ENCODE measurements around the gene APOBEC4. TPM values are rescaled to one million over a fixed set of nuclear protein-coding genes. Genes with fewer than 3 reads are reported as not detected.

Gene APOBEC4
- total and polyA plus RNA-seq, 4 donors, result not detected

DNA sequence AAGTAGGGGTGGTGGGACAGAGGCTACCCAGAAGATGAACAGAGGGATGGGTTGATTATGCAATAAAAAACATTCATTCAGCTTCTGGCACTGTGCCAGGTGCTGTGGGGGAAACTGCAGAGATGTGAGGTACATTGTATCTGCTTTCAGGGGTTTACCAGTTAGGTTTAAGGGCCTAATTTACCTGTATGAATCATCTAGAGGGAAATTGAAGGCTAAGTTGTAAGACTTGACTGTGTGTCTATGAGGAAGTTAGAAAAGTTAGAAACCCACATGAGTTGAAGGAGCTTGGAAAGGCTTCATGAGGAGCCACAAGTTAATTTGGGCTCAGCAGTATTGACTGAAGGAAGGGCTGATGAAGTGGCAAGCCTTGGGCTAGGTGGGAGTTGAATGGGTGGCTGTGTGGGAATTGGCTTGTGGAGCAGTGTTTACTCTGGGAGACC, 36.7 kb upstream of the APOBEC4 start:
- no peak for DNase-seq (ENCODE audit: low spot score)
- no peak overlapping the region for H3K27ac ChIP-seq (ENCODE audit: low read depth in 1 of 2, low read length in 2 of 2)
- no peak overlapping the region for H3K9ac ChIP-seq (ENCODE audit: low read depth in 1 of 2, low read length in 2 of 2)
- H3K27me3 ChIP-seq (ENCODE audit: control insufficient read depth in 4 of 4, insufficient read depth in 4 of 4, low read length in 3 of 4), result no peaks in the 10 kb centered on the region
- no peaks in the 10 kb centered on the region for H3K36me3 ChIP-seq (ENCODE audit: control insufficient read depth in 4 of 4, insufficient read depth in 3 of 4, low read depth in 1 of 4, low read length in 3 of 4)
- no peak overlapping the region for H3K4me3 ChIP-seq (ENCODE audit: low read depth in 1 of 3, low read length in 3 of 3)
- no peaks in the 10 kb centered on the region for H3K4me1 ChIP-seq (ENCODE audit: control insufficient read depth in 4 of 4, insufficient read depth in 4 of 4, low read length in 3 of 4)
- no peaks in the 10 kb centered on the region for H3K9me3 ChIP-seq (ENCODE audit: control insufficient read depth in 4 of 4, low read length in 3 of 4)
- TF ChIP-seq REST (IDR thresholded peaks at IDR 0.05), result no peak

DNA sequence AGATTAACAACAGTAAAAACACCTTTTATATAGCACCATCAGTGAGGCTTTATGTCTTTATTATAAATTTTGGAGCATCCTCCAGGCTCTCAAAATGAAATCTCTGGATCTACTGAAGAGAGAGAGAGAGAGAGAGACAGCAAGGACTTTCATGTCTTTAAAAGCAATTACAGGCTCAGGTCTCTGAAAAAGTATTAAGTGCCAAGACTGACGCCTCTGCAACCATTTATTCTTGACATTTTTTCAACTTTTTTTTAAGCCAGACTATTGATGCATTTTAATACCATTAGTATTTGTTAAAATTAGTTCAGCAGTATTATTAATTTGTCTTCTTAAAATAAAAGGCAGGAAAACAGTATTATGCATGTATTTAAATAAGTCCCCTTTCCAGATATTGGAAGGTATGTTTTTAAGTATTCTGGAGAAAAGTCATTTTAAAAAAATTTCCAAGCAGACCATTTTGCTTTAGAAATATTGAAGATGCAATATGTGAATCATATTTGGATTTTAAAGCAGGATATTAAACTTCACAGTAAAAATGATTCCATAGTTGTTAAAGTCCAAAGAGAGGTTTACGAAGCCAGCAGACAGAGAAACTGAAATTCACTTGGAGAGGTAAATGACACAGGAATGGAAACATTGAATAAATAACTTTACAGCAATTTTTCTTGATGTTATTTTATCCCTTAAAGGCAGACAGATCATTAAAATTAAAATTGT, 35.4 kb upstream of the APOBEC4 start:
- no peaks in the 10 kb centered on the region for H3K27me3 ChIP-seq (ENCODE audit: control insufficient read depth in 4 of 4, insufficient read depth in 4 of 4, low read length in 3 of 4)
- H3K4me3 ChIP-seq (ENCODE audit: low read depth in 1 of 3, low read length in 3 of 3), result no peak overlapping the region
- no peak overlapping the region for H3K9ac ChIP-seq (ENCODE audit: low read depth in 1 of 2, low read length in 2 of 2)
- no peak overlapping the region for H3K27ac ChIP-seq (ENCODE audit: low read depth in 1 of 2, low read length in 2 of 2)
- TF ChIP-seq, protein P1, sequence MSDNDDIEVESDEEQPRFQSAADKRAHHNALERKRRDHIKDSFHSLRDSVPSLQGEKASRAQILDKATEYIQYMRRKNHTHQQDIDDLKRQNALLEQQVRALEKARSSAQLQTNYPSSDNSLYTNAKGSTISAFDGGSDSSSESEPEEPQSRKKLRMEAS (IDR thresholded peaks at IDR 0.05), result no peak
- TF ChIP-seq GABPA (IDR thresholded peaks at IDR 0.05 in 1 of 2, conservative IDR thresholded peaks at IDR 0.05 in 1 of 2), result no peak
- TF ChIP-seq EGR1 (IDR thresholded peaks at IDR 0.05; ENCODE audit: low read depth in 2 of 2), result no peak
- TF ChIP-seq RXRA (IDR thresholded peaks at IDR 0.05), result no peak
- no peak for TF ChIP-seq SP1 (IDR thresholded peaks at IDR 0.05)
- no peak for TF ChIP-seq HNF4A (conservative IDR thresholded peaks at IDR 0.05)
- TF ChIP-seq NR2F2 (IDR thresholded peaks at IDR 0.05), result no peak
- no peak for TF ChIP-seq TAF1 (conservative IDR thresholded peaks at IDR 0.05)
- TF ChIP-seq YY1 (IDR thresholded peaks at IDR 0.05), result no peak
- TF ChIP-seq, protein P2, sequence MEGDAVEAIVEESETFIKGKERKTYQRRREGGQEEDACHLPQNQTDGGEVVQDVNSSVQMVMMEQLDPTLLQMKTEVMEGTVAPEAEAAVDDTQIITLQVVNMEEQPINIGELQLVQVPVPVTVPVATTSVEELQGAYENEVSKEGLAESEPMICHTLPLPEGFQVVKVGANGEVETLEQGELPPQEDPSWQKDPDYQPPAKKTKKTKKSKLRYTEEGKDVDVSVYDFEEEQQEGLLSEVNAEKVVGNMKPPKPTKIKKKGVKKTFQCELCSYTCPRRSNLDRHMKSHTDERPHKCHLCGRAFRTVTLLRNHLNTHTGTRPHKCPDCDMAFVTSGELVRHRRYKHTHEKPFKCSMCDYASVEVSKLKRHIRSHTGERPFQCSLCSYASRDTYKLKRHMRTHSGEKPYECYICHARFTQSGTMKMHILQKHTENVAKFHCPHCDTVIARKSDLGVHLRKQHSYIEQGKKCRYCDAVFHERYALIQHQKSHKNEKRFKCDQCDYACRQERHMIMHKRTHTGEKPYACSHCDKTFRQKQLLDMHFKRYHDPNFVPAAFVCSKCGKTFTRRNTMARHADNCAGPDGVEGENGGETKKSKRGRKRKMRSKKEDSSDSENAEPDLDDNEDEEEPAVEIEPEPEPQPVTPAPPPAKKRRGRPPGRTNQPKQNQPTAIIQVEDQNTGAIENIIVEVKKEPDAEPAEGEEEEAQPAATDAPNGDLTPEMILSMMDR (IDR thresholded peaks at IDR 0.05; ENCODE audit: low read depth, low read length, missing input control), result no peak
- TF ChIP-seq JUND (IDR thresholded peaks at IDR 0.05), result no peak
- TF ChIP-seq, protein P3, sequence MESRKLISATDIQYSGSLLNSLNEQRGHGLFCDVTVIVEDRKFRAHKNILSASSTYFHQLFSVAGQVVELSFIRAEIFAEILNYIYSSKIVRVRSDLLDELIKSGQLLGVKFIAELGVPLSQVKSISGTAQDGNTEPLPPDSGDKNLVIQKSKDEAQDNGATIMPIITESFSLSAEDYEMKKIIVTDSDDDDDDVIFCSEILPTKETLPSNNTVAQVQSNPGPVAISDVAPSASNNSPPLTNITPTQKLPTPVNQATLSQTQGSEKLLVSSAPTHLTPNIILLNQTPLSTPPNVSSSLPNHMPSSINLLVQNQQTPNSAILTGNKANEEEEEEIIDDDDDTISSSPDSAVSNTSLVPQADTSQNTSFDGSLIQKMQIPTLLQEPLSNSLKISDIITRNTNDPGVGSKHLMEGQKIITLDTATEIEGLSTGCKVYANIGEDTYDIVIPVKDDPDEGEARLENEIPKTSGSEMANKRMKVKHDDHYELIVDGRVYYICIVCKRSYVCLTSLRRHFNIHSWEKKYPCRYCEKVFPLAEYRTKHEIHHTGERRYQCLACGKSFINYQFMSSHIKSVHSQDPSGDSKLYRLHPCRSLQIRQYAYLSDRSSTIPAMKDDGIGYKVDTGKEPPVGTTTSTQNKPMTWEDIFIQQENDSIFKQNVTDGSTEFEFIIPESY (IDR thresholded peaks at IDR 0.05), result no peak
- no peak for TF ChIP-seq FOXA1 (IDR thresholded peaks at IDR 0.05)
- TF ChIP-seq FOXA2 (IDR thresholded peaks at IDR 0.05), result no peak
- TF ChIP-seq, protein P4, sequence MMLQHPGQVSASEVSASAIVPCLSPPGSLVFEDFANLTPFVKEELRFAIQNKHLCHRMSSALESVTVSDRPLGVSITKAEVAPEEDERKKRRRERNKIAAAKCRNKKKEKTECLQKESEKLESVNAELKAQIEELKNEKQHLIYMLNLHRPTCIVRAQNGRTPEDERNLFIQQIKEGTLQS (IDR thresholded peaks at IDR 0.05), result no peak
- TF ChIP-seq REST (IDR thresholded peaks at IDR 0.05), result no peak
- no peak for TF ChIP-seq HNF4G (IDR thresholded peaks at IDR 0.05)
- no peaks in the 10 kb centered on the region for H3K36me3 ChIP-seq (ENCODE audit: control insufficient read depth in 4 of 4, insufficient read depth in 3 of 4, low read depth in 1 of 4, low read length in 3 of 4)
- WGBS, result 95% methylated on average over 2 of the region's 2 CpGs
- H3K9me3 ChIP-seq (ENCODE audit: control insufficient read depth in 4 of 4, low read length in 3 of 4), result no peaks in the 10 kb centered on the region
- no peak for DNase-seq (ENCODE audit: low spot score)
- H3K4me1 ChIP-seq (ENCODE audit: control insufficient read depth in 4 of 4, insufficient read depth in 4 of 4, low read length in 3 of 4), result no peaks in the 10 kb centered on the region
